Peyer's patch (tissue), 4 donors: ENCODE data around the gene RREB1.

ENCODE experiments used
- CTCF ChIP-seq, 6 experiments: fragments of 450-650 bp in 4 of 6; fragments of 200-600 bp in 2 of 6; sonication (generic) in 1 of 6; IDR thresholded peaks; one replicate each; pipeline ENCODE4 v1.5.1; 2017 to 2019; ENCODE audit warnings: antibody characterized with exemption in 6 of 6, mild to moderate bottlenecking in 3 of 6, moderate library complexity in 1 of 6
- POLR2A ChIP-seq, 2 donors: fragments of 450-650 bp; IDR thresholded peaks; one replicate each; pipeline ENCODE4 v1.5.1; 2017; ENCODE audit warnings: antibody characterized with exemption in 2 of 2, mild to moderate bottlenecking in 2 of 2, moderate library complexity in 2 of 2

- TF ChIP-seq CTCF (IDR thresholded peaks at IDR 0.05) (no peak), POLR2A (IDR thresholded peaks at IDR 0.05) (no peak)
These were observed 133.4 kb downstream of the RREB1 start for GRCh38 chr6:7241160-7241559.
